ENCODE data around the gene RPL19.
"Not testable (repeated sequence)": the region's sequence is repeated elsewhere in the genome, so short reads cannot be mapped to it uniquely, and the experiment has no call there.

RPL19 gene

GRCh38 chr17:39166437-39167335, 33.4 kb upstream of the RPL19 start:
- no peak overlapping the region for H3K4me3 ChIP-seq (ENCODE audit: low read length)
- no peak for TF ChIP-seq CTCF (conservative IDR thresholded peaks at IDR 0.05; ENCODE audit: low read depth, low read length)

GRCh38 chr17:39167476-39167875, 32.6 kb upstream of the RPL19 start:
- DNase-seq (ENCODE audit: low read depth): no peak
- no peak overlapping the region for H3K4me3 ChIP-seq (ENCODE audit: low read length)
- TF ChIP-seq CTCF (conservative IDR thresholded peaks at IDR 0.05; ENCODE audit: low read depth, low read length): no peak

More at GRCh38 chr17:39166437-39167335, 33.4 kb upstream of the RPL19 start:
- DNase-seq (ENCODE audit: low read depth): no peak

GRCh38 chr17:39168503-39168902, 31.6 kb upstream of the RPL19 start:
- not testable (repeated sequence) for DNase-seq (ENCODE audit: low read depth); H3K4me3 ChIP-seq (ENCODE audit: low read length)

- TF ChIP-seq CTCF (conservative IDR thresholded peaks at IDR 0.05; ENCODE audit: low read depth, low read length): no peak
- no peak overlapping the region for H3K4me3 ChIP-seq (ENCODE audit: low read length)
- DNase-seq (ENCODE audit: low read depth): no peak
These were observed 31.0 kb upstream of the RPL19 start for GRCh38 chr17:39169101-39169500.

GRCh38 chr17:39169518-39169917, 30.6 kb upstream of the RPL19 start:
- DNase-seq (ENCODE audit: low read depth): no peak
- TF ChIP-seq CTCF (conservative IDR thresholded peaks at IDR 0.05; ENCODE audit: low read depth, low read length): no peak
- no peak overlapping the region for H3K4me3 ChIP-seq (ENCODE audit: low read length)

GRCh38 chr17:39170109-39170508, 30.0 kb upstream of the RPL19 start:
- no peak overlapping the region for H3K4me3 ChIP-seq (ENCODE audit: low read length)
- TF ChIP-seq CTCF (conservative IDR thresholded peaks at IDR 0.05; ENCODE audit: low read depth, low read length): no peak
- no peak for DNase-seq (ENCODE audit: low read depth)

GRCh38 chr17:39170558-39170957, 29.5 kb upstream of the RPL19 start:
- no peak for DNase-seq (ENCODE audit: low read depth)
- TF ChIP-seq CTCF (conservative IDR thresholded peaks at IDR 0.05; ENCODE audit: low read depth, low read length): no peak
- H3K4me3 ChIP-seq (ENCODE audit: low read length): no peak overlapping the region
